PC-9 (cell line): ENCODE data around the gene SLC30A2.

Experiments used
- CTCF ChIP-seq: fragments of 200-600 bp; sonication (generic); conservative IDR thresholded peaks from 2 replicates; pipeline ENCODE4 v1.6.1; 2017; ENCODE audit warnings: mixed run types, antibody characterized with exemption, mild to moderate bottlenecking, moderate library complexity
- EZH2 ChIP-seq: fragments of 200-600 bp; sonication (generic); IDR thresholded peaks from 2 replicates; pipeline ENCODE4 v1.8.0; 2017; ENCODE audit warnings: antibody characterized with exemption, low read depth

- TF ChIP-seq CTCF (no peak), EZH2 (no peak)
Measured at GRCh38 chr1:26082020-26082350, 36.1 kb upstream of the SLC30A2 start.
